Measurements from ENCODE around the gene SLC6A19.

DNA sequence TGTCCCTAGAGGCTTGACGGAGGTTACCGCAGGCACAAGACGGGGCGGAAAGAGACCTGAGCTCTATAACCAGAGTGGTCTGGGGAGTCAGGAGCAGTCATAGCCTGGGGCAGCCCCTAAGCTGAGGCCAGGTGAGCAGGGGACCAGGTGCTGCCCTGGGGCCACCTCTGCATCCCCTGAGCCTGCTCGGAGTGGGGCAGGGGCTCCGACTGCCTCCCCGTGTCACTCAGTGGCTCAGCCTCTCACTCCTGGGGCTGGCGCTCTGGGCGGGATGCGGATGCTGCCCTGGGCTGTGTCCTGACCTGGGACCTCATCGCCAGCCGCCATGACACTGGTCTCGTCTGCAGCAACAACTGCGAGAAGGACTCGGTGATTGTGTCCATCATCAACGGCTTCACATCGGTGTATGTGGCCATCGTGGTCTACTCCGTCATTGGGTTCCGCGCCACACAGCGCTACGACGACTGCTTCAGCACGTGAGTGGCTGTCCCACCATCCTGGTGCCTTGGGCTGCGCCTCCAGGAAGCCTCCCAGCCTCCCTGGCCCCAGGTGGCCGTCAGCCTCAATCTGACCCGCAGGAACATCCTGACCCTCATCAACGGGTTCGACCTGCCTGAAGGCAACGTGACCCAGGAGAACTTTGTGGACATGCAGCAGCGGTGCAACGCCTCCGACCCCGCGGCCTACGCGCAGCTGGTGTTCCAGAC, 15.0 kb downstream of the SLC6A19 start:
- TF ChIP-seq, protein P1, sequence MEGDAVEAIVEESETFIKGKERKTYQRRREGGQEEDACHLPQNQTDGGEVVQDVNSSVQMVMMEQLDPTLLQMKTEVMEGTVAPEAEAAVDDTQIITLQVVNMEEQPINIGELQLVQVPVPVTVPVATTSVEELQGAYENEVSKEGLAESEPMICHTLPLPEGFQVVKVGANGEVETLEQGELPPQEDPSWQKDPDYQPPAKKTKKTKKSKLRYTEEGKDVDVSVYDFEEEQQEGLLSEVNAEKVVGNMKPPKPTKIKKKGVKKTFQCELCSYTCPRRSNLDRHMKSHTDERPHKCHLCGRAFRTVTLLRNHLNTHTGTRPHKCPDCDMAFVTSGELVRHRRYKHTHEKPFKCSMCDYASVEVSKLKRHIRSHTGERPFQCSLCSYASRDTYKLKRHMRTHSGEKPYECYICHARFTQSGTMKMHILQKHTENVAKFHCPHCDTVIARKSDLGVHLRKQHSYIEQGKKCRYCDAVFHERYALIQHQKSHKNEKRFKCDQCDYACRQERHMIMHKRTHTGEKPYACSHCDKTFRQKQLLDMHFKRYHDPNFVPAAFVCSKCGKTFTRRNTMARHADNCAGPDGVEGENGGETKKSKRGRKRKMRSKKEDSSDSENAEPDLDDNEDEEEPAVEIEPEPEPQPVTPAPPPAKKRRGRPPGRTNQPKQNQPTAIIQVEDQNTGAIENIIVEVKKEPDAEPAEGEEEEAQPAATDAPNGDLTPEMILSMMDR (IDR thresholded peaks at IDR 0.05): no peak
- TF ChIP-seq POLR2A (IDR thresholded peaks at IDR 0.05): no peak
